Transverse colon (tissue), 4 donors: ENCODE data around the gene ARSG. TPM values are rescaled to one million over a fixed set of nuclear protein-coding genes. Genes with fewer than 3 reads are reported as not detected.

Source experiments
- DNase-seq: peaks from one replicate; pipeline ENCODE4 v3.0.0-alpha.2; 2019
- H3K27ac ChIP-seq, 4 donors: fragments of 200-600 bp; sonication (generic); 2 replicates each; pipeline ENCODE4 v1.5.1; 2016 to 2018; ENCODE audit warnings: inconsistent platforms in 4 of 4
- H3K27me3 ChIP-seq: fragments of 200-600 bp; sonication (generic); 2 replicates; pipeline ENCODE4 v1.5.1; 2017; ENCODE audit warnings: inconsistent platforms
- H3K36me3 ChIP-seq, 4 donors: fragments of 200-600 bp; sonication (generic); 2 replicates each; pipeline ENCODE4 v1.5.1; 2017 to 2019; ENCODE audit warnings: inconsistent platforms in 4 of 4
- H3K4me1 ChIP-seq, 4 donors: fragments of 200-600 bp; sonication (generic); 2 replicates each; pipeline ENCODE4 v1.5.1; 2017 to 2020; ENCODE audit warnings: inconsistent platforms in 4 of 4
- H3K4me3 ChIP-seq, 4 donors: fragments of 200-600 bp; sonication (generic); 1 replicate in 1 of 4; 2 replicates in 3 of 4; pipeline versions ENCODE4 v1.5.1 to v1.6.1; 2017 to 2019; ENCODE audit warnings: inconsistent platforms in 4 of 4
- H3K9me3 ChIP-seq, 2 donors: fragments of 200-600 bp; sonication (generic); 2 replicates each; pipeline ENCODE4 v1.5.1; 2017 to 2019; ENCODE audit warnings: inconsistent platforms in 2 of 2
- CTCF ChIP-seq, 5 experiments: fragments of 200-600 bp in 3 of 5; fragments of 450-650 bp in 2 of 5; sonication (generic) in 3 of 5; IDR thresholded peaks; 1 replicate in 2 of 5; 2 replicates in 3 of 5; pipeline ENCODE4 v1.5.1; 2016 to 2017; ENCODE audit warnings: antibody characterized with exemption in 5 of 5, inconsistent platforms in 3 of 5, mild to moderate bottlenecking in 2 of 5, moderate library complexity in 1 of 5
- EP300 ChIP-seq: sonication (generic); formaldehyde crosslinking; IDR thresholded peaks from one replicate; pipeline ENCODE4 v1.6.1; 2017; ENCODE audit warnings: antibody characterized with exemption, low read depth
- POLR2A ChIP-seq: fragments of 450-650 bp; IDR thresholded peaks from one replicate; pipeline ENCODE4 v1.6.1; 2016; ENCODE audit warnings: antibody characterized with exemption, mild to moderate bottlenecking, moderate library complexity
- POLR2AphosphoS5 ChIP-seq, 3 donors: sonication (generic); formaldehyde crosslinking; IDR thresholded peaks; one replicate each; pipeline ENCODE4 v1.6.1; 2016; ENCODE audit warnings: antibody characterized with exemption in 3 of 3
- WGBS, 2 donors: methylation state at CpG; one replicate each; pipeline ENCODE4 v1.1.5; 2018; ENCODE audit warnings: low coverage in 1 of 2; 5-methylcytosine and 5-hydroxymethylcytosine counted together
- in situ Hi-C, 4 donors: fragments of 200-750 bp; cut with MboI; loops; one replicate each; pipeline versions ENCODE4 v1.15.0 to v1.15.1; 2017; ENCODE audit warnings: low sequenced_read_pairs in 3 of 4, low pct_ligation_motif_present in 1 of 4, low pct_unique_long_range_greater_than_20kb in 1 of 4
- intact Hi-C: fragments of 100-400 bp; cut with DNase I; formaldehyde crosslinking; loops from one replicate; pipeline ENCODE4 v1.15.1; 2023; ENCODE audit warnings: low total_unique reads
- total RNA-seq, 4 donors: library from RNA; depleted of rRNA; stranded (reverse); fragments of >200 nt; gene quantifications; one replicate each; pipeline ENCODE4 v1.1.0, GENCODE V29; 2016

ARSG gene
- total RNA-seq, 4 donors from 2014 or later = 0.41 to 4.4 (median 1.6) TPM; not detected in 1

- in situ Hi-C loops (no loop called here), intact Hi-C loops (no loop called here)
- Histone ChIP-seq H3K36me3 (no peaks in the 10 kb centered on the region), H3K4me3 (no peak overlapping the region), H3K27me3 (no peaks in the 10 kb centered on the region), H3K27ac (no peak overlapping the region), H3K4me1 (peaks cover 0 to 7% (median 0%) of the 10 kb centered on the region in 4 donors), H3K9me3 (no peaks in the 10 kb centered on the region)
- TF ChIP-seq POLR2AphosphoS5 (IDR thresholded peaks at IDR 0.05) = no peak
- no peak for TF ChIP-seq EP300
- TF ChIP-seq POLR2A = no peak
- TF ChIP-seq CTCF (IDR thresholded peaks at IDR 0.05) = no peak
- 77 to 79% methylated on average over 3 to 10 of the region's 10 CpGs for WGBS, 2 donors
- no peak for DNase-seq
These were observed 105.2 kb downstream of the ARSG start for GRCh38 chr17:68396226-68397107.

GRCh38 chr17:68397108-68397536 lies 105.8 kb downstream of the ARSG start:
- intact Hi-C loops (no loop called here), in situ Hi-C loops (no loop called here)
- H3K4me3 ChIP-seq = no peak overlapping the region
- no peak overlapping the region for H3K27ac ChIP-seq
- H3K9me3 ChIP-seq = no peaks in the 10 kb centered on the region
- WGBS, 2 donors = 78% methylated on average over 7 of the region's 7 CpGs; no CpG with 5 or more reads in 1 of the 2 donors
- H3K27me3 ChIP-seq = no peaks in the 10 kb centered on the region
- no peak for DNase-seq
- peaks cover 0 to 7% (median 0%) of the 10 kb centered on the region in 4 donors for H3K4me1 ChIP-seq
- H3K36me3 ChIP-seq = no peaks in the 10 kb centered on the region
- TF ChIP-seq EP300 (no peak), CTCF (IDR thresholded peaks at IDR 0.05) (no peak), POLR2A (no peak), POLR2AphosphoS5 (IDR thresholded peaks at IDR 0.05) (no peak)

GRCh38 chr17:68398691-68399637 lies 107.7 kb downstream of the ARSG start:
- H3K27ac ChIP-seq = no peak overlapping the region
- H3K9me3 ChIP-seq = no peaks in the 10 kb centered on the region
- intact Hi-C loops (no loop called here), in situ Hi-C loops (no loop called here)
- no peaks in the 10 kb centered on the region for H3K27me3 ChIP-seq
- no peak overlapping the region for H3K4me3 ChIP-seq
- peaks cover 0 to 7% (median 0%) of the 10 kb centered on the region in 4 donors for H3K4me1 ChIP-seq
- peak; percentile 46 for DNase-seq
- WGBS, 2 donors = 21 to 30% methylated on average over 2 to 11 of the region's 11 CpGs
- TF ChIP-seq POLR2A (no peak), CTCF (IDR thresholded peaks at IDR 0.05) (peak; percentile 47 to 61 (median 54))
- H3K36me3 ChIP-seq = no peaks in the 10 kb centered on the region
